Activated naive CD4-positive, alpha-beta T cell treated with anti-CD3 and anti-CD28 coated beads, Interleukin-2, amount 10 ng/mL, durations not matched to agents 7 days and 5 days (primary cell): ENCODE results near the gene NDOR1.
A peak's percentile ranks its signal among the peaks of the same experiment; 100 is the strongest.
"Not testable (repeated sequence)": the region's sequence is repeated elsewhere in the genome, so short reads cannot be mapped to it uniquely, and the experiment has no call there.

ENCODE experiments used
- CTCF ChIA-PET: fragments of 350-600 bp; sonication (Branson Sonifier 250); formaldehyde crosslinking; loops from one replicate; lab custom pipeline; 2021; ENCODE audit warnings: antibody characterized with exemption; lab: Charles Lee
- DNase-seq: peaks from one replicate; pipeline ENCODE4 v3.0.0-alpha.2; 2020
- H3K27ac Mint-ChIP-seq: one replicate; pipeline ENCODE4 v1.8.0; 2021; ENCODE audit warnings: mild to moderate bottlenecking, moderate library complexity, mixed read lengths
- H3K27me3 Mint-ChIP-seq: one replicate; pipeline ENCODE4 v1.8.0; 2021; ENCODE audit warnings: mild to moderate bottlenecking, mixed read lengths
- H3K36me3 Mint-ChIP-seq: one replicate; pipeline ENCODE4 v1.8.0; 2021; ENCODE audit warnings: mixed read lengths
- H3K4me1 Mint-ChIP-seq: one replicate; pipeline ENCODE4 v1.8.0; 2021; ENCODE audit warnings: mixed read lengths
- H3K4me3 Mint-ChIP-seq: one replicate; pipeline ENCODE4 v1.8.0; 2021; ENCODE audit warnings: mild to moderate bottlenecking, moderate library complexity, mixed read lengths
- H3K9me3 Mint-ChIP-seq: one replicate; pipeline ENCODE4 v1.8.0; 2021; ENCODE audit warnings: mixed read lengths

Gene NDOR1

GRCh38 chr9:137236238-137236935, 30.9 kb downstream of the NDOR1 start:
- Mint-ChIP-seq H3K27me3 (peaks cover 21% of the 10 kb centered on the region), H3K9me3 (no peaks in the 10 kb centered on the region), H3K4me3 (no peak overlapping the region), H3K4me1 (peaks cover 22% of the 10 kb centered on the region), H3K36me3 (peaks cover 3% of the 10 kb centered on the region), H3K27ac (no peak overlapping the region)
- CTCF ChIA-PET, result interaction anchor here (0.6 to 2.5 kb wide), 29 partner anchors 11 to 189 kb away, joined by 3 to 45 read pairs (median 4); partner anchors contain the start of genes CYSRT1, DPP7, NELFB and RNF224
- peak; percentile 95 for DNase-seq

DNA sequence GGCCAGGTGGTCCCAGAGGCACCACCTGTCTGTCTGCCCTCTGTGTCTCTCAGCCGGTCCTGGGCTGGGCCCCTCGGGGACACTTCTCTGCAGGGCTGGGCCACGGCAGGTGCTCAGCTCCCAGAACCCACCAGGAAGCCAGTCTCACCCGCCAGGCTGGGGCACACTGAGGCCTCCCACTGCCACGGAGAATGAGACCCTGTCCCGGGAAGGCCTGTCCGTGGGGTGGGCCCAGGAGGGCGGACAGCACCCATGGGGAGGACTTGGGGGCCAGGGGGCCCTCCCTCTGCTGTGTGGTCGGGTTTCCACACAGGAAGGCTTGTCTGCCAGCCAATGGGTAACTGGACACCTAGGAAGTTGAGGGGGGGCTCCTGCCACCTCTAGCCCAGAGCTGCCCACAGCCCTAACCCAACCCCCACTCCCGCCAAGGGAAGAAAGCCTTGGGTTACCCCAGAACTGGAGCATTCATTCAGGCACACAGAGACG, 31.5 kb downstream of the NDOR1 start:
- CTCF ChIA-PET, result interaction anchor here (0.6 to 2.5 kb wide), 30 partner anchors 10 to 190 kb away, joined by 3 to 45 read pairs (median 4); partner anchors contain the start of genes CYSRT1, DPP7, NELFB and RNF224

GRCh38 chr9:137237759-137238726, 32.5 kb downstream of the NDOR1 start:
- Mint-ChIP-seq H3K4me1 (peaks cover 32% of the 10 kb centered on the region), H3K4me3 (no peak overlapping the region), H3K9me3 (no peaks in the 10 kb centered on the region), H3K27me3 (peaks cover 14% of the 10 kb centered on the region), H3K36me3 (peaks cover 15% of the 10 kb centered on the region), H3K27ac (peak overlapping the region; percentile 71)
- no peak for DNase-seq
- CTCF ChIA-PET, result interaction anchor here (0.8 to 2.5 kb wide), 8 partner anchors 9 to 174 kb away, joined by 3 to 45 read pairs (median 6); partner anchors contain the start of genes CYSRT1, NELFB and RNF224

More for the DNA sequence above, 31.5 kb downstream of the NDOR1 start:
- no peaks in the 10 kb centered on the region for H3K9me3 Mint-ChIP-seq
- peaks cover 4% of the 10 kb centered on the region for H3K36me3 Mint-ChIP-seq
- H3K27me3 Mint-ChIP-seq, result peaks cover 18% of the 10 kb centered on the region
- no peak overlapping the region for H3K4me3 Mint-ChIP-seq
- peaks cover 22% of the 10 kb centered on the region for H3K4me1 Mint-ChIP-seq
- no peak for DNase-seq
- H3K27ac Mint-ChIP-seq, result no peak overlapping the region

DNA sequence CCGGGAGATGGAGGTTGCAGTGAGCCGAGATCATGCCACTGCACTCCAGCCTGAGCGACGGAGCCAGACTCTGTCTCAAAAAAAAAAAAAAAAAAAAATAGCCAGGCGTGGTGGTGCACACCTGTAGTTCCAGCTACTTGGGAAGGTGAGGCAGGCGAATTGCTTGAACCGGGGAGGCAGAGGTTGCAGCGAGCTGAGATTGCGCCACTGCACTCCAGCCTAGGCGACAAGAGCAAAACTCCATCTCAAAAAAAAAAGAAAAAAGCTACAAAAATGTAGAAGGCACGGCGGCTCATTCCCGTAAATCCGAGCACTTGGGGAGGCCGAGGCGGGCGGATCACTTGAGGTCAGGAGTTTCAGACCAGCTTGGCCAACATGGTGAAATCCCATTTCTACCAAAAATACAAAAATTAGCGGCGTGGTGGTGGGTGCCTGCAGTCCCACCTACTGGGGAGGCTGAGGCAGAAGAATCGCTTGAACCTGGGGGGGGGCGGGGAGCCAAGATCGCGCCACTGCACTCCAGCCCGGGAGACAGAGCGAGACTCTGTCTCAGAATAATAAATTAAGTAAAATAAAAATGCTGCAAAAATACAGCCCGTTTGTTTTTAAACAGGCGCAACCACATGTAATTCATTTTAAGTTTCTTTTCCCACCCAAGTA, 34.2 kb downstream of the NDOR1 start:
- Mint-ChIP-seq H3K27me3 (peaks cover 12% of the 10 kb centered on the region), H3K27ac (peak overlapping the region; percentile 78)

DNA sequence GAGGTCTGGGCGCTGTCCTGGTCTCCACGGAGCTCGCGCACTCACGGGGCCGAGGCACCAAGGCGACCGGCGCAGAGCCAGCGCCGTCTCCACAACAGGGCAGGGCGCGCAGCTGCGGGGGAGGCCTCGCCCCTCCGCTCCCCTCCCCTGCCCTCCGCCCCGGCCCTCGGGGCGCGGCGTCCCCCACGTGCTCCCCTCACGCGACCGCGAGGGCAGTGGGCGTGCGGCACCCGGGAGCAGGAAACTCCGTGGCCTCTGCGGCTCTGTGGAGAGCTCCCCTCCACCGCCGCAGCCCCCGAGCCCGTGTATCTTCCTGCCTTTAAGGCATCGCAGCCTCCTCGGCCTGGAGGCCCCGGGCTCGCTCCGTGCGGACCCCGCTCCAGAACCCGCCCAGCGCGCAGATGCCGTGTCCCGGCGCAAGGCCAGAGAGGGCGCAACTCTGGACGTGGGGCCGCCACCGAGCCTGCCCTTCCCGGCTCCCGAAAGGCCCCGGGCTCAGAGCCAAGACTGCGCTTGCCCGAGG, 34.9 kb downstream of the NDOR1 start:
- peak; percentile 81 for DNase-seq
- Mint-ChIP-seq H3K27me3 (peaks cover 5% of the 10 kb centered on the region), H3K4me3 (peak overlapping the region; percentile 73), H3K36me3 (peaks cover 23% of the 10 kb centered on the region), H3K4me1 (peaks cover 39% of the 10 kb centered on the region), H3K9me3 (no peaks in the 10 kb centered on the region), H3K27ac (peak overlapping the region; percentile 78)
- CTCF ChIA-PET, result interaction anchor here (0.6 to 1.8 kb wide), 6 partner anchors 13 to 513 kb away, joined by 3 to 8 read pairs (median 3); partner anchors contain the start of genes NELFB and RNF224

More for the DNA sequence above, 34.2 kb downstream of the NDOR1 start:
- DNase-seq, H3K9me3 Mint-ChIP-seq: not testable (repeated sequence)
- Mint-ChIP-seq H3K4me3 (peak overlapping the region; percentile 73), H3K4me1 (peaks cover 39% of the 10 kb centered on the region), H3K36me3 (peaks cover 23% of the 10 kb centered on the region)
- CTCF ChIA-PET, result interaction anchor here (1.0 to 1.8 kb wide), 3 partner anchors 13 to 50 kb away, joined by 3 to 8 read pairs (median 5); partner anchors contain the start of genes NELFB and RNF224

DNA sequence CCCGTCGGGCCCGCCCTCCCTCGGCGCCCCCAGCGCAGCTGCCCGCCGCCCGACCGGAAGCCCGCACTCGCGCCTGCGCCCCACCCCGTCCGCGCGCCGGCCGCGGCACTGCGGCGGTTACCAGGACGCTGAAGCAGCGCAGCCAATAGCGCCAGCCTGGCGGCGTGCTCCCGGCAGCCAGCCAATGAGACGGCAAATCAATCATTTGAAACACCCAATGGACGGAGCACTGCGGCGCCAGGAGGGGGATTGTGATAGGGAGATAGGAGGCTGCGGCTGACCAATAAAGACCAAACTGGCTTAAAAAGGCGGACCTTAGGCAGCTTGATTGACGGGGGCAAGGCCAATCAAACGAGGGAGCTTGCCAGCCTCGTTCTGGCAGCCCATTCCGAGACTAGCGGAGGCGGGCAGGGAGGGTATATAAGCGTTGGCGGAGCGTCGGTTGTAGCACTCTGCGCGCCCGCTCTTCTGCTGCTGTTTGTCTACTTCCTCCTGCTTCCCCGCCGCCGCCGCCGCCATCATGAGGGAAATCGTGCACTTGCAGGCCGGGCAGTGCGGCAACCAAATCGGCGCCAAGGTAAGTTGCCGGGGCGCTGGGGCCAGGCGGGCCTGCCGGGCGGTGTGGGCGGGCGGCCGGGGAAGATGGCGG, 35.5 kb downstream of the NDOR1 start, which contains the start of gene TUBB4B:
TUBB4B (plus strand) TSS at position 447 of the 649 bp plus-strand sequence; CDS start at position 521, 74 bp downstream.
- CTCF ChIA-PET, result interaction anchor here (0.6 to 1.8 kb wide), 6 partner anchors 14 to 514 kb away, joined by 3 to 8 read pairs (median 3); partner anchors contain the start of genes NELFB and RNF224
- peak; percentile 98 for DNase-seq
- no peaks in the 10 kb centered on the region for H3K9me3 Mint-ChIP-seq
- H3K27ac Mint-ChIP-seq, result peak within 1 kb of the TSS; percentile 92
- peaks cover 39% of the 10 kb centered on the region for H3K4me1 Mint-ChIP-seq
- H3K36me3 Mint-ChIP-seq, result peaks cover 23% of the 10 kb centered on the region
- peaks cover 4% of the 10 kb centered on the region for H3K27me3 Mint-ChIP-seq
- H3K4me3 Mint-ChIP-seq, result peak within 1 kb of the TSS; percentile 85

DNA sequence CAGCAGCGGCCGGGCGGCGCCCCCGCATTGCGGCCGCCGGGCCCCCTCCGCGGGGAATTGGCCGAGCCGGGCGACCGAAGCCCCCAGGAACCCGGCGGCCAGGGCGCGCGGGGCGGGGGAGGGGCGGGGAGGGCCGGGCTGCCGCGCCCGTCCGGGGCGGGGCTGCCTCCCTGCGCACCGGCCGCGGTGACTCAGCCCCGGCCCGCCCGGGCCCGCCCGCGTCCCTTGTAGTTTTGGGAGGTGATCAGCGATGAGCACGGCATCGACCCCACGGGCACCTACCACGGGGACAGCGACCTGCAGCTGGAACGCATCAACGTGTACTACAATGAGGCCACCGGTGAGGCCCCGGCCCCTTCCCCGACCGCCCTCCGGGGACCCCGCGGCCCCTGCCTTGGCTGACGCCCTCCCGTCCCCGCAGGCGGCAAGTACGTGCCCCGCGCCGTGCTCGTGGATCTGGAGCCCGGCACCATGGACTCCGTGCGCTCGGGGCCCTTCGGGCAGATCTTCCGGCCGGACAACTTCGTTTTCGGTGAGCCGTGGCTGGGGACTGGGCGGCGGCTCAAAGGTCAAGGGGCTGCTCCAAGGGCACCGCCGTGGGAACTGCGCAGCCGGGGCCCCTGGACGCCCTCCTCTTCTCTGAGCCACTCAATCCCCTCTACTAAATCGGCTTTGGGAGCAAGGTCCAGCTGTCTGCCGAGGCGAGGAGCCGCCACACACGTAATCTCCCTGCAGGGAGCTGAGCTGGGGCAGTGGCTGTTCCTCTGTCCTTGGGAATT, 36.2 kb downstream of the NDOR1 start:
- peaks cover 4% of the 10 kb centered on the region for H3K27me3 Mint-ChIP-seq
- H3K4me3 Mint-ChIP-seq, result peak overlapping the region; percentile 85
- peaks cover 23% of the 10 kb centered on the region for H3K36me3 Mint-ChIP-seq
- DNase-seq, result peak; percentile 75
- no peaks in the 10 kb centered on the region for H3K9me3 Mint-ChIP-seq
- CTCF ChIA-PET, result interaction anchor here (1.8 kb wide), 1 partner anchor 52 kb away, joined by 5 read pairs; no protein-coding TSS in a partner anchor
- H3K27ac Mint-ChIP-seq, result peak overlapping the region; percentile 84
- peaks cover 38% of the 10 kb centered on the region for H3K4me1 Mint-ChIP-seq

GRCh38 chr9:137242269-137243203, 37.0 kb downstream of the NDOR1 start:
- Mint-ChIP-seq H3K27me3 (peaks cover 4% of the 10 kb centered on the region), H3K27ac (peak overlapping the region; percentile 84), H3K9me3 (no peaks in the 10 kb centered on the region), H3K4me3 (peak overlapping the region; percentile 85), H3K4me1 (peaks cover 35% of the 10 kb centered on the region), H3K36me3 (peaks cover 23% of the 10 kb centered on the region)
- CTCF ChIA-PET, result interaction anchor here (0.8 kb wide), 1 partner anchor 12 kb away, joined by 4 read pairs; no protein-coding TSS in a partner anchor
- no peak for DNase-seq

DNA sequence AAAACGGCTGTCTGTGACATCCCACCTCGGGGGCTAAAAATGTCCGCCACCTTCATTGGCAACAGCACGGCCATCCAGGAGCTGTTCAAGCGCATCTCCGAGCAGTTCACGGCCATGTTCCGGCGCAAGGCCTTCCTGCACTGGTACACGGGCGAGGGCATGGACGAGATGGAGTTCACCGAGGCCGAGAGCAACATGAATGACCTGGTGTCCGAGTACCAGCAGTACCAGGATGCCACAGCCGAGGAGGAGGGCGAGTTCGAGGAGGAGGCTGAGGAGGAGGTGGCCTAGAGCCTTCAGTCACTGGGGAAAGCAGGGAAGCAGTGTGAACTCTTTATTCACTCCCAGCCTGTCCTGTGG, 37.7 kb downstream of the NDOR1 start:
- DNase-seq, H3K27me3 Mint-ChIP-seq: not testable (repeated sequence)

GRCh38 chr9:137243626-137244485, 38.4 kb downstream of the NDOR1 start:
- CTCF ChIA-PET, result no interaction called here
- peaks cover 29% of the 10 kb centered on the region for H3K4me1 Mint-ChIP-seq
- H3K9me3 Mint-ChIP-seq, result no peaks in the 10 kb centered on the region
- H3K27ac Mint-ChIP-seq, result peak overlapping the region; percentile 37
- peak overlapping the region; percentile 31 for H3K4me3 Mint-ChIP-seq
- DNase-seq, result no peak
- peaks cover 7% of the 10 kb centered on the region for H3K27me3 Mint-ChIP-seq
- H3K36me3 Mint-ChIP-seq, result peaks cover 23% of the 10 kb centered on the region

More for the DNA sequence above, 37.7 kb downstream of the NDOR1 start:
- Mint-ChIP-seq H3K27ac (peak overlapping the region; percentile 55), H3K36me3 (peaks cover 23% of the 10 kb centered on the region), H3K4me3 (peak overlapping the region; percentile 31), H3K4me1 (peaks cover 33% of the 10 kb centered on the region)
- H3K9me3 Mint-ChIP-seq, CTCF ChIA-PET: not testable (repeated sequence)
